ENCODE measurements around the gene GSAP.

GSAP gene

DNA sequence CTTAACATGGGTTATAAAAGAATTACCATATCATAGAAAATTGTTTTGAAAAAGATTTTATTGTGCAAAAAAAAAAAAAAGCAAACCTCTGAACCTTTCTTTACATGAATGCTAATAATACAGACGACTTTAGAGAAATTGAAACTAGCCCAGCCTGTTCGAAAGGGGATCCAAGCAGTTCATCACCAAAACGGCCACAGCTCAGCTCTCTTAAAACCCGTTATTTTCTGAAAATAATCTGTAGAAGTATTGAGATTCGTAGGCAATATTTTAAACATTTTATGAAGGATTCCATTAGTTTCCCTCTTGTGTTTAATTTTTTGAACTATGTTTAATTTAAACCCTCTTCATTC lies 9.9 kb upstream of the GSAP start:
- no peak overlapping the region for H3K27ac ChIP-seq (ENCODE audit: low read depth, low read length, poor library complexity, severe bottlenecking)
- no peaks in the 10 kb centered on the region for H4K20me1 ChIP-seq (ENCODE audit: insufficient read depth, low read length)
- no peaks in the 10 kb centered on the region for H3F3A ChIP-seq (ENCODE audit: insufficient read depth, low read length)
- H3K9me2 ChIP-seq (ENCODE audit: low read depth, low read length): no peaks in the 10 kb centered on the region
- no peak overlapping the region for H3K4me3 ChIP-seq (ENCODE audit: low read depth, low read length, poor library complexity, severe bottlenecking)
- H2AFZ ChIP-seq (ENCODE audit: low read length): no peak overlapping the region
- H3K79me2 ChIP-seq (ENCODE audit: insufficient read depth, low read length): no peaks in the 10 kb centered on the region
- H3K9ac ChIP-seq (ENCODE audit: low read length): no peak overlapping the region
- H3K36me3 ChIP-seq (ENCODE audit: insufficient read depth, low read length): no peaks in the 10 kb centered on the region
- H3K4me2 ChIP-seq (ENCODE audit: low read length): no peak overlapping the region
- TF ChIP-seq, protein P1, sequence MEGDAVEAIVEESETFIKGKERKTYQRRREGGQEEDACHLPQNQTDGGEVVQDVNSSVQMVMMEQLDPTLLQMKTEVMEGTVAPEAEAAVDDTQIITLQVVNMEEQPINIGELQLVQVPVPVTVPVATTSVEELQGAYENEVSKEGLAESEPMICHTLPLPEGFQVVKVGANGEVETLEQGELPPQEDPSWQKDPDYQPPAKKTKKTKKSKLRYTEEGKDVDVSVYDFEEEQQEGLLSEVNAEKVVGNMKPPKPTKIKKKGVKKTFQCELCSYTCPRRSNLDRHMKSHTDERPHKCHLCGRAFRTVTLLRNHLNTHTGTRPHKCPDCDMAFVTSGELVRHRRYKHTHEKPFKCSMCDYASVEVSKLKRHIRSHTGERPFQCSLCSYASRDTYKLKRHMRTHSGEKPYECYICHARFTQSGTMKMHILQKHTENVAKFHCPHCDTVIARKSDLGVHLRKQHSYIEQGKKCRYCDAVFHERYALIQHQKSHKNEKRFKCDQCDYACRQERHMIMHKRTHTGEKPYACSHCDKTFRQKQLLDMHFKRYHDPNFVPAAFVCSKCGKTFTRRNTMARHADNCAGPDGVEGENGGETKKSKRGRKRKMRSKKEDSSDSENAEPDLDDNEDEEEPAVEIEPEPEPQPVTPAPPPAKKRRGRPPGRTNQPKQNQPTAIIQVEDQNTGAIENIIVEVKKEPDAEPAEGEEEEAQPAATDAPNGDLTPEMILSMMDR (IDR thresholded peaks at IDR 0.05; ENCODE audit: low read length): no peak
- no peak for TF ChIP-seq EZH2 (IDR thresholded peaks at IDR 0.05; ENCODE audit: borderline replicate concordance, low read length)
- H3K27me3 ChIP-seq (ENCODE audit: insufficient read depth, low read length): no peaks in the 10 kb centered on the region
- no peaks in the 10 kb centered on the region for H3K4me1 ChIP-seq (ENCODE audit: insufficient read depth, low read length, severe bottlenecking)
- H3K9me3 ChIP-seq (ENCODE audit: low read length): no peaks in the 10 kb centered on the region

DNA sequence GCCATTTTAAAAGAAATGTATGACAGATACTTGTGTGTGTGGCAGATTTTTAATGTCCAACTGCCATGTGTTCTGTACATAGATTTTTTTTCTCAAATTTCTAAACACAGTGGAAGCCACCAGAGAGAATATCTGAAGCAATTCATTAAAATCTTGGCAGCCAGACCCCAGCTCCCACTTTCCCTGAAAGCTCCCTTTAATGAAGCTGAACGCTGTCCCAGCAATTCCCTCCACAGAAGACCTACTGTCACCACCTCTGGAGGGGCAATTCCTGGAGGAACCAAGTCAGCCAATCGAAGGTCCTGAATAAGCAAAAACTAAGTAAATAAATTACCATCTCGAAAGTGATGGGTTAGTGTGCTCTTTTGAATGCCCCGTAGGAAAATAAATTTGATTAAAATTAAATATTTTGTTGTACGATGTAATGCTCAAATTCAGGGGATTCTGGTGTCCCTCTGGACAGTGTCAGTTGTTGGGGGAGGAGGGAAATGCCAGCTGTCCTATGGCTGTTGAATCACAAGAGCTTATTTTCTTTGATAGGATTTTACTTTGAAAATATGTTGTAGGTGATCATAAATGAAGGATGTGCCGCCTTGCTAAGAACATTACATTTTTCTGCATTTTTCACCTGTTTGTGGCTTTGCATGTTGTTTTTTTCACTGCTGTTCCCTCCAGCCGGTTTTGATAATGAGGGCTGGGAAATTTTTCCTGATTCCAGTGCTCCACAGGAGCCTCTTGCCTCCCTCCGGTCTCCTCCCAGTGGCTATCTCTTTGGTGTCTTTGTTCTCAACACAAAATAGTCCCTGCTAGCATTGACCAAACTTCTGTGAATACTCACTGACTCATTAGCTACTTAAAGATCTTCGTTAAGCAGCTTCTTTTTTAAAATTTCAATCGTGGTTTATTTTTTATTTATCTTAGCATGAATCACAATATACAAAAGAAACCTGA lies 9.2 kb upstream of the GSAP start:
- Histone ChIP-seq H3K4me2 (ENCODE audit: low read length) (no peak overlapping the region), H3F3A (ENCODE audit: insufficient read depth, low read length) (no peaks in the 10 kb centered on the region), H3K9me2 (ENCODE audit: low read depth, low read length) (no peaks in the 10 kb centered on the region), H3K27me3 (ENCODE audit: insufficient read depth, low read length) (no peaks in the 10 kb centered on the region), H3K79me2 (ENCODE audit: insufficient read depth, low read length) (no peaks in the 10 kb centered on the region), H3K4me3 (ENCODE audit: low read depth, low read length, poor library complexity, severe bottlenecking) (no peak overlapping the region), H3K27ac (ENCODE audit: low read depth, low read length, poor library complexity, severe bottlenecking) (no peak overlapping the region), H3K9me3 (ENCODE audit: low read length) (no peaks in the 10 kb centered on the region), H3K36me3 (ENCODE audit: insufficient read depth, low read length) (no peaks in the 10 kb centered on the region), H3K4me1 (ENCODE audit: insufficient read depth, low read length, severe bottlenecking) (no peaks in the 10 kb centered on the region), H3K9ac (ENCODE audit: low read length) (no peak overlapping the region), H4K20me1 (ENCODE audit: insufficient read depth, low read length) (no peaks in the 10 kb centered on the region), H2AFZ (ENCODE audit: low read length) (no peak overlapping the region)
- TF ChIP-seq EZH2 (IDR thresholded peaks at IDR 0.05; ENCODE audit: borderline replicate concordance, low read length): no peak
- TF ChIP-seq, protein P1 (IDR thresholded peaks at IDR 0.05; ENCODE audit: low read length): no peak

DNA sequence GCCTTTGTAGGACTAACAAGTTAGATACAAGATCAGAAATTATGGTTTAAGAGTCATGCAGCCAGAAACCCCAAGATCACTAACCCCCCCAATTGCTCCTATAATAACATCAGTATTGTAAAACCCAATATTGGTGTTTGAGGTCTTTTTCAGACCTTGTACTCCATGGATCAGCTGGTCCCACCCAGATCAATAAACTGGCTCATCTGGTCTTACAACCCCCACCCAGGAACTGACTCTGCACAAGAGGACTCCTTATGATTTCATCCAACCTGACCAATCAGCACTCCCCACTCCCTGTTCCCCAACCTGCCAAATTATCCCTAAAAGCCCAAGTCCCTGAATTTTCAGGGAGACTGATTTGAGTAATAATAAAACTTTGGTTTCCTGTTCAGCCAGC lies 6.4 kb upstream of the GSAP start:
- no peaks in the 10 kb centered on the region for H3K27me3 ChIP-seq (ENCODE audit: insufficient read depth, low read length)
- H3K4me2 ChIP-seq (ENCODE audit: low read length): no peak overlapping the region
- TF ChIP-seq EZH2 (IDR thresholded peaks at IDR 0.05; ENCODE audit: borderline replicate concordance, low read length): no peak
- TF ChIP-seq, protein P1 (IDR thresholded peaks at IDR 0.05; ENCODE audit: low read length): no peak
- H2AFZ ChIP-seq (ENCODE audit: low read length): no peak overlapping the region
- no peaks in the 10 kb centered on the region for H3K4me1 ChIP-seq (ENCODE audit: insufficient read depth, low read length, severe bottlenecking)
- no peak overlapping the region for H3K27ac ChIP-seq (ENCODE audit: low read depth, low read length, poor library complexity, severe bottlenecking)
- H4K20me1 ChIP-seq (ENCODE audit: insufficient read depth, low read length): no peaks in the 10 kb centered on the region
- H3K79me2 ChIP-seq (ENCODE audit: insufficient read depth, low read length): no peaks in the 10 kb centered on the region
- H3K36me3 ChIP-seq (ENCODE audit: insufficient read depth, low read length): no peaks in the 10 kb centered on the region
- H3K9me2 ChIP-seq (ENCODE audit: low read depth, low read length): no peaks in the 10 kb centered on the region
- no peaks in the 10 kb centered on the region for H3F3A ChIP-seq (ENCODE audit: insufficient read depth, low read length)
- H3K9ac ChIP-seq (ENCODE audit: low read length): no peak overlapping the region
- H3K9me3 ChIP-seq (ENCODE audit: low read length): no peaks in the 10 kb centered on the region
- H3K4me3 ChIP-seq (ENCODE audit: low read depth, low read length, poor library complexity, severe bottlenecking): no peak overlapping the region

All from OCI-LY1 (cell line).